ENCODE results near the gene WFIKKN1.

- TF ChIP-seq CTCF (IDR thresholded peaks at IDR 0.05) (peak in 3 of 6 experiments; percentile 16 to 25 (median 18)), POLR2A (IDR thresholded peaks at IDR 0.05) (no peak)
These were observed 30.0 kb upstream of the WFIKKN1 start for GRCh38 chr16:600781-601180.
